Measurements from ENCODE around the gene AP5Z1. TPM values are rescaled to one million over a fixed set of nuclear protein-coding genes. Genes with fewer than 3 reads are reported as not detected.

The AP5Z1 gene
- total and polyA plus RNA-seq, 12 donors: 8.4 to 188 (median 49.5) TPM

- intact Hi-C loops (cut with DNase I): loop anchor here (2.0 to 5.0 kb wide), 2 partner anchors 284 to 285 kb away; no protein-coding TSS in a partner anchor
- H3K4me1 ChIP-seq (replicated peaks in 1 of 2): peaks cover under 1% of the 10 kb centered on the region in 2 donors
- no peak for TF ChIP-seq POLR2A (IDR thresholded peaks at IDR 0.05)
- peak; percentile 41 to 82 (median 66) for TF ChIP-seq CTCF (IDR thresholded peaks at IDR 0.05)
- no peaks in the 10 kb centered on the region for H3K27me3 ChIP-seq
- H3K4me3 ChIP-seq: no peak overlapping the region
- peak in 3 of 7 donors; percentile 41 to 70 (median 44) for DNase-seq
- H3K9me3 ChIP-seq (replicated peaks in 1 of 3): no peaks in the 10 kb centered on the region
- no peaks in the 10 kb centered on the region for H3K36me3 ChIP-seq (replicated peaks in 1 of 2)
- no peak overlapping the region for H3K27ac ChIP-seq
- WGBS, 4 donors: 31 to 43% (median 40%) methylated on average over 26 to 37 of the region's 37 CpGs
Measured at GRCh38 chr7:4797858-4798705, 22.7 kb downstream of the AP5Z1 start.

DNA sequence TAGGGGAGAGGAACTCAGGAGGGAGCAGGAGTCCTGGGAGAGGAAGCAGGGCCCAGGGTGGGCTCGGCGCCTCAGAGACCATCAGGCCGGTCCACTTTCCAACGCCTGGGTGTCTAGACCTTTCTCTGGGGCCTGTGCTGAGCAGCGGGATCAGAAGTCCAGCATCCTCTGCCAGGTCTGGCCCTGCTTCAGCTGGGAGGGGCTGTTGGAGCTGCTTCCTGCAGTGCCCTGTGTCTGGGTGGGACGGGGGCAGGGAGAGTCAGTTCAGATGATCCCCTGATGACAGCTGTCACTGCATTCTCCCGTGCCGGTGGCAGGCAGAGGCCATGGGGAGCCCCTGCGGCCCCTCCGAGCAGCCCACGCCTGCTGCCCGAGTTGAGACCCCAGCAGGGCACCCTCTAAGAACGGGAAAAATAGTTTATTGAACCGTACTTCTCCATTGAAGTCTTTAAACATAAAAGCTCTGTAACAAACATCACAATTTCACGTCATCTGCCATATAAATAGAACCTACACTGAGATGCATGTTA is 23.3 kb downstream of the AP5Z1 start:
- intact Hi-C loops (cut with DNase I): loop anchor here (2.0 to 5.0 kb wide), 2 partner anchors 284 kb away; no protein-coding TSS in a partner anchor

GRCh38 chr7:4799508-4800268 is 24.3 kb downstream of the AP5Z1 start:
- H3K27me3 ChIP-seq: no peaks in the 10 kb centered on the region
- no peak for DNase-seq
- no peaks in the 10 kb centered on the region for H3K36me3 ChIP-seq (replicated peaks in 1 of 2)
- 45 to 87% (median 77%) methylated on average over 3 to 39 of the region's 39 CpGs for WGBS, 4 donors
- no peaks in the 10 kb centered on the region for H3K4me1 ChIP-seq (replicated peaks in 1 of 2)
- TF ChIP-seq POLR2A (IDR thresholded peaks at IDR 0.05) (no peak), CTCF (IDR thresholded peaks at IDR 0.05) (no peak)
- H3K9me3 ChIP-seq (replicated peaks in 1 of 3): no peaks in the 10 kb centered on the region
- intact Hi-C loops (cut with DNase I): loop anchor here (2.0 to 5.0 kb wide), 2 partner anchors 283 kb away; no protein-coding TSS in a partner anchor
- no peak overlapping the region for H3K4me3 ChIP-seq
- H3K27ac ChIP-seq: no peak overlapping the region

More for the DNA sequence above, 23.3 kb downstream of the AP5Z1 start:
- Histone ChIP-seq H3K4me1 (replicated peaks in 1 of 2) (no peaks in the 10 kb centered on the region), H3K4me3 (no peak overlapping the region), H3K36me3 (replicated peaks in 1 of 2) (no peaks in the 10 kb centered on the region), H3K27me3 (no peaks in the 10 kb centered on the region), H3K27ac (no peak overlapping the region), H3K9me3 (replicated peaks in 1 of 3) (no peaks in the 10 kb centered on the region)
- 80 to 94% (median 86%) methylated on average over 8 to 15 of the region's 15 CpGs for WGBS, 4 donors
- no peak for DNase-seq
- TF ChIP-seq CTCF (IDR thresholded peaks at IDR 0.05) (no peak), POLR2A (IDR thresholded peaks at IDR 0.05) (no peak)

DNA sequence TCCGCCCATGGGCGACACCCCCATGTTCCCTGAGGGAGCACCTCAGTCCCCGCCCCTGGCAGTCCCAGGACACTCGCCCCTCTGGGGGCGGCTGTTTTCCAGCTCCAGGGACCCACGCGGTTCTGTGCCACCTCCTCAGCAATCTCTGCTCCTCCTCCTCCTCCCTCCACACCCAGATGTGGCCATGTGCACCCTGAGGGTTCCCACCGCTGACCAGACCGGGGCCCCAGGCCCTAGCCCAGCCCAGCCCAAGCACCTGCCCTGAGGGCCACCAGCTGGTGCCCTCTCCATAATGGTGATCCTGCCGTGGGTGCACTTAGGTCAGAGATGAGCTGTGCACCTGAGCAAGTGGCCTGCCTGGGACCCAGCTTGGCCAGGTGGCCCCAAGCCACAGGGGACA is 25.1 kb downstream of the AP5Z1 start:
- no peaks in the 10 kb centered on the region for H3K27me3 ChIP-seq
- TF ChIP-seq POLR2A (IDR thresholded peaks at IDR 0.05) (no peak), CTCF (IDR thresholded peaks at IDR 0.05) (no peak)
- 76 to 88% (median 83%) methylated on average over 8 to 10 of the region's 10 CpGs for WGBS, 4 donors
- no peaks in the 10 kb centered on the region for H3K36me3 ChIP-seq (replicated peaks in 1 of 2)
- H3K27ac ChIP-seq: no peak overlapping the region
- H3K4me1 ChIP-seq (replicated peaks in 1 of 2): no peaks in the 10 kb centered on the region
- intact Hi-C loops (cut with DNase I): no loop called here
- no peak for DNase-seq
- H3K4me3 ChIP-seq: no peak overlapping the region
- H3K9me3 ChIP-seq (replicated peaks in 1 of 3): no peaks in the 10 kb centered on the region

Data from adrenal gland (tissue), 12 donors.